NCI-H82 (cell line): Measurements from ENCODE around the gene KCTD15.

Experiments used
- DNase-seq: peaks from one replicate; lab custom pipeline; 2025; lab: John Stamatoyannopoulos, UW

Gene KCTD15

DNA sequence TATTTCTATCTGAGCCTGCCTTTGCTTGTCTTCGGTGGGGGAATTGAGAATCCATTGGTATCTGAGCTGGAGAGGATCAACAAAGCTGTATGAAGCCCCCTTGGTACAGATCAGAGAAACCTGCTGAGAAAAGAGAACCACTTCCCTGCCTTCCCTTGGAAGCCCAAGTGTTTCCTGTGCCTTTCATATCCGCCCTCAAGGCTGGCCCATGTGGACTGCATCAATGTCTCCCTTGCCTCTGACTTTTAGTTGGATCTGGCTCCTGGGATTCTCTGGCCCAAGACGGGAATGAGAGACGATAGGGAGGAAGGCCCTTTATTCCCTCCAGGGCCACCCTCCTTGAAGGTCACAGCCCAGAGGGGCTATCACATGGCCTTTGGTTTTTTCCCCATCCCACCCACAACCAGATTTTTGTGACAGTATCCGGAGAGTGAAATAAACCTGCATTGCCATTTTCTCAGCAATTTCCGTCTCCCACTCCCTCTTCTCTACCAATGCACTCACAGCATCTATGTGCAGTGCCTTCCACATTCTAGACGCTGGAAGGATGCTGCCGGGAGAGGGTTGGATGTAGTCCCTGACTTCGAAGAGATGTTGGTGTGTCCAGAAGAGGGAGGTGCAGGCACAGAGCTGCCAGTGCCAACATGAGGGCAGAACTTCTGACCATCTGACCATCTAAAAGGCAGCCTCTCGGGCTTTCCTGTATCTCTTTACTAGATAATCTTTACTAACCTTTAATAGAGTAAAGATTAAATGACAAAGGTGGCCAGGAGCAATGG lies 63.8 kb downstream of the KCTD15 start:
- DNase-seq = no peak

DNA sequence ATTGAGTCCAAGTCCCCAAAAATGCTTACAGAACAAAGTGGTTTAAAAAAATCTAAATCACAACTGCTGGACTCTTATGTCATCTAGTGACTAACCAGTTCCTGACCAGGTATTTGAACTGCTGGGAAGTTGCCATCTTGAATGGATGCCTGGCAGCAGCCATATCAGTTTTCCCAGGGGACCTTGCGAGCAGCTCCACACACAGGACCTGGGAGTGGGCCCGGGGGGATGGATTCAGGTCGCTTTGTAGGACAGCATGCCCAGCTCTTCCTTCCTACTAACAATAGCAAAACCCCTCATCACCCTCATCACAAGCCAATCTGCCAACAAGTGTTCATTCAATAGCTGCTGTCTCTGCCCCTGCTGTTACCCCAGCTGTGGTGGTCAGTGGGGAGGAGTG lies 65.3 kb downstream of the KCTD15 start:
- no peak for DNase-seq

DNA sequence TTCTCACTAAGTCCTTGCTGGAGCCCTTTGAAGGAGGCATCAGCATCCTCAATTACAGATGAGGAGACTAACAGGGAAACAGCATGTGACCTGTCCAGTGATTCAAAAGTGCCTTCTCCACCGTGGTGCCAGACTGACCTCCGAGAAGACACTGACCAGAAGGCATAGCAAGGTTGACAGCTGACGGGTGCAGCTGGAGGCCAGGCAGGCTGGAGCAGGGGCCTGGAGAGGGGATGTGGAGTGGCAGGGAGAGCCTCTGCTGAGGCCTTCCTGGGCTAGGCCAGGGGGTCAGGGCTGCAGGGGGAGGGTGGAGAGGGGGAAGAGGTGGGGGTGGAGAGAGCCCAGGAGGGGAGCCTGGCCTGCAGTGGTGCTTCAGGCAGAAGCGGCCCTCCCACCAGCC lies 66.3 kb downstream of the KCTD15 start:
- no peak for DNase-seq

DNA sequence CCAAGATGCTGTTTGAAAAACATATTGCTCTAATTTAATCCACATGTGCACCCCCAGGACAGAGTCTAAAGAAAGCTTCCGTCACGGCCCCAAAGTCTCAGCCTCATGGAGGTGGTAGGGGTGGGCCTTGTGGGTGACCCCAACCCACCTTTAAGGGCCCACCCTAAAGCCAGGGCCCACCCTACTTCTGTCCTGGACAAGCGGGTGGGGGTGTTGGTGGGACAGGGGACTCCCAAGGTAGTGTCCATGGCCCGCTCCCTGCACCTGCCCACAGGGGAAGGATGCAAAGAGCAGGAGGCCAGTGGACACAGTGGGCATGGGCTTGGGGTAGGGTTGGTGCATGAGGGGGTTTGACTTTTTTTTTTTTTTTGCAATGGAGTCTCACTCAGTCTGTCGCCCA lies 66.8 kb downstream of the KCTD15 start:
- DNase-seq = no peak

DNA sequence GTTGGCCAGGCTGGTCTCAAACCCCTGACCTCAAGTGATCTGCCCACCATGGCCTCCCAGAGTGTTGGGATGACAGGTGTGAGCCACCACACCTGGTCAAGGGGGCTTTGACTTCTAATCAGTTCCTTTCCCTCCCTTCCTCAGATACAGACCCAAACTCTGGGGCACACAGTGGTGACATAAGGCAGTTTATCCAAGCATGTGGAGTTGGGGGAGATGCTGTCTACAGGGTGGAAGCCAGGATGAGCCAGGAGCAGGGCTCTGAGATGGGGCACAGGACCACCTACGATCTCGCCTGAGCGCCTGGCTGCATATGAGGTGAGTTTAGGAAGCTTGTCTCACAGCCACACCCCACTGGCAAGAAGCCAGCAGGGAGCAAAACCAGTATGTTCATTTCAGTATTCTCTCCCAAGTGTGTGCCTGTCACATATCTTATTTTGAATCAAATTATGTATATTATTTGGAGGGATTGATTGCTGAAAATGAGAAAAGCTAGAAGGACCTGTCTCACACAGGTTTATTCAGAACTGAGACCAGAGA lies 67.7 kb downstream of the KCTD15 start:
- no peak for DNase-seq

DNA sequence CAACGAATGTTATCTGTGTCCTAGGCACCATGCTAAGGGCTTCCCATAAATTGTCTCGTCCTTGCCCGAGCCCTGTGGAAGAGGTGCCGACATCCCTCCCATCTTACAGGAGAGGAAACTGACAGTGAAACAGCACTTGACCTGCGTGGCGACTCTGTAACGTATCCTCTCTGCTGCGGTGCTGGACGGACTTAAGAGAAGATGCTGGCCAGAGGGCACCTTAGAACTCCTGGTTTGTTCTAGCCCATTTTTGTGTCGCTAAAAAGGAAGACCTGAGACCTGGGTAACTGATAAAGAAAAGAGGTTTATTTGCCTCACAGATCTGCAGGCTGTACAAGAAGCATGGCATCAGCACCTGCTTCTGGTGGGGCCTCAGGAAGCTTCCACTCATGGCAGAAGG lies 68.6 kb downstream of the KCTD15 start:
- DNase-seq = no peak
